Small intestine (tissue), 7 donors: Measurements from ENCODE around the gene TRPV2. TPM values are rescaled to one million over a fixed set of nuclear protein-coding genes. Genes with fewer than 3 reads are reported as not detected.
A peak's percentile ranks its signal among the peaks of the same experiment; 100 is the strongest.

ENCODE experiments used
- DNase-seq, 2 donors: peaks; one replicate each; pipeline versions ENCODE4 v3.0.0 to v3.0.0-alpha.2; 2013
- FAIRE-seq: peaks from 2 replicates; lab custom pipeline; 2012; peaks lifted over from hg19 to GRCh38; lab: Jason Lieb, UNC
- H3K27ac ChIP-seq, 3 donors: one replicate each; pipeline ENCODE4 v1.5.1; 2013; ENCODE audit warnings: low read length in 2 of 3, mild to moderate bottlenecking in 2 of 3, control low read depth in 1 of 3, inconsistent platforms in 1 of 3, low read depth in 1 of 3, moderate library complexity in 1 of 3
- H3K27me3 ChIP-seq, 3 donors: one replicate each; pipeline ENCODE4 v1.6.1; 2013; ENCODE audit warnings: low read length in 3 of 3, inconsistent platforms in 1 of 3; ENCODE audit not compliant: control insufficient read depth in 3 of 3, insufficient read depth in 3 of 3
- H3K36me3 ChIP-seq, 3 donors: one replicate each; pipeline ENCODE4 v1.6.1; 2013; ENCODE audit warnings: low read length in 3 of 3, inconsistent platforms in 1 of 3, low read depth in 1 of 3, mild to moderate bottlenecking in 1 of 3, moderate library complexity in 1 of 3; ENCODE audit not compliant: control insufficient read depth in 3 of 3, insufficient read depth in 2 of 3
- H3K4me1 ChIP-seq, 3 donors: one replicate each; pipeline ENCODE4 v1.6.1; 2013; ENCODE audit warnings: low read length in 2 of 3, inconsistent platforms in 1 of 3, low read depth in 1 of 3, mild to moderate bottlenecking in 1 of 3, moderate library complexity in 1 of 3; ENCODE audit not compliant: control insufficient read depth in 3 of 3, insufficient read depth in 2 of 3
- H3K4me3 ChIP-seq, 3 donors: one replicate each; pipeline ENCODE4 v1.5.1; 2013; ENCODE audit warnings: low read length in 3 of 3, control low read depth in 1 of 3, inconsistent platforms in 1 of 3, low read depth in 1 of 3, mild to moderate bottlenecking in 1 of 3, moderate library complexity in 1 of 3
- H3K9me3 ChIP-seq, 2 donors: one replicate each; pipeline ENCODE4 v1.6.1; 2013; ENCODE audit warnings: low read depth in 1 of 2, low read length in 1 of 2; ENCODE audit not compliant: control insufficient read depth in 2 of 2, insufficient read depth in 1 of 2
- WGBS, 3 donors: extraction: QIAGEN DNeasy Blood & Tissue Kit; methylation state at CpG; one replicate each; pipeline ENCODE4 v1.1.7; 2013; 5-methylcytosine and 5-hydroxymethylcytosine counted together
- polyA plus RNA-seq, 4 donors: library from polyadenylated mRNA; stranded (reverse) in 3 of 4; unstranded in 1 of 4; fragments of 200-250 nt in 3 of 4; fragments of 120-200 nt in 1 of 4; gene quantifications; one replicate each; pipeline versions ENCODE4 v1.2.1 to v1.2.3, GENCODE V29; 2013
- donor health status: healthy with polysubstance abuse.
- donor health status: control.
- donor health status: control.
- donor health status: Bipolar disorder and iron deficiency.
- donor health status: healthy.

Gene TRPV2
- polyA plus RNA-seq, 4 donors = 0.45 to 9.3 (median 3.3) TPM

GRCh38 chr17:16442594-16443510 lies 27.5 kb downstream of the TRPV2 start:
- Histone ChIP-seq H3K9me3 (no peaks in the 10 kb centered on the region), H3K4me1 (peaks cover 0 to 28% (median 1%) of the 10 kb centered on the region in 3 donors), H3K36me3 (peaks cover 11 to 70% (median 21%) of the 10 kb centered on the region in 3 donors), H3K27me3 (no peaks in the 10 kb centered on the region), H3K4me3 (no peak overlapping the region), H3K27ac (peak overlapping the region; percentile 7 to 53 (median 42))
- DNase-seq (no peak), FAIRE-seq (no peak)
- 56 to 67% (median 57%) methylated on average over 7 of the region's 7 CpGs for WGBS, 3 donors

- Histone ChIP-seq H3K4me1 (peaks cover 0 to 22% (median 1%) of the 10 kb centered on the region in 3 donors), H3K36me3 (peaks cover 11 to 78% (median 26%) of the 10 kb centered on the region in 3 donors), H3K27ac (peak overlapping the region in 2 of 3 donors; percentile 42 to 53), H3K4me3 (no peak overlapping the region), H3K27me3 (no peaks in the 10 kb centered on the region), H3K9me3 (no peaks in the 10 kb centered on the region)
- DNase-seq (no peak), FAIRE-seq (no peak)
- 64 to 73% (median 65%) methylated on average over 22 to 27 of the region's 27 CpGs for WGBS, 3 donors
Measured at GRCh38 chr17:16443511-16444257, 28.3 kb downstream of the TRPV2 start.

GRCh38 chr17:16444258-16444886 lies 29.0 kb downstream of the TRPV2 start:
- no peak overlapping the region for H3K4me3 ChIP-seq
- DNase-seq (no peak), FAIRE-seq (no peak)
- H3K9me3 ChIP-seq = no peaks in the 10 kb centered on the region
- H3K27me3 ChIP-seq = no peaks in the 10 kb centered on the region
- WGBS, 3 donors = 80 to 83% (median 80%) methylated on average over 6 of the region's 6 CpGs
- H3K4me1 ChIP-seq = peaks cover 0 to 22% (median 1%) of the 10 kb centered on the region in 3 donors
- peaks cover 11 to 85% (median 28%) of the 10 kb centered on the region in 3 donors for H3K36me3 ChIP-seq
- H3K27ac ChIP-seq = no peak overlapping the region

- peak overlapping the region in 2 of 3 donors; percentile 12 to 22 for H3K27ac ChIP-seq
- DNase-seq (no peak), FAIRE-seq (no peak)
- H3K36me3 ChIP-seq = peaks cover 8 to 93% (median 28%) of the 10 kb centered on the region in 3 donors
- H3K4me1 ChIP-seq = peaks cover 0 to 16% (median 0%) of the 10 kb centered on the region in 3 donors
- no peak overlapping the region for H3K4me3 ChIP-seq
- no peaks in the 10 kb centered on the region for H3K27me3 ChIP-seq
- 83 to 86% (median 86%) methylated on average over 12 of the region's 12 CpGs for WGBS, 3 donors
- no peaks in the 10 kb centered on the region for H3K9me3 ChIP-seq
Measured at GRCh38 chr17:16446338-16446983, 31.1 kb downstream of the TRPV2 start.

GRCh38 chr17:16447676-16448075 lies 32.3 kb downstream of the TRPV2 start:
- no peak overlapping the region for H3K27ac ChIP-seq
- no peaks in the 10 kb centered on the region for H3K9me3 ChIP-seq
- peaks cover 6 to 95% (median 19%) of the 10 kb centered on the region in 3 donors for H3K36me3 ChIP-seq
- H3K4me3 ChIP-seq = no peak overlapping the region
- 86 to 89% (median 86%) methylated on average over 8 of the region's 8 CpGs for WGBS, 3 donors
- DNase-seq (no peak), FAIRE-seq (no peak)
- H3K4me1 ChIP-seq = peaks cover 0 to 14% (median 0%) of the 10 kb centered on the region in 3 donors
- H3K27me3 ChIP-seq = no peaks in the 10 kb centered on the region

GRCh38 chr17:16448490-16448889 lies 33.1 kb downstream of the TRPV2 start:
- FAIRE-seq (no peak), DNase-seq (no peak)
- Histone ChIP-seq H3K4me1 (peaks cover 0 to 17% (median 0%) of the 10 kb centered on the region in 3 donors), H3K27ac (no peak overlapping the region), H3K9me3 (no peaks in the 10 kb centered on the region), H3K4me3 (no peak overlapping the region), H3K27me3 (no peaks in the 10 kb centered on the region), H3K36me3 (peaks cover 2 to 93% (median 16%) of the 10 kb centered on the region in 3 donors)
- 82 to 87% (median 87%) methylated on average over 6 of the region's 6 CpGs for WGBS, 3 donors

- Histone ChIP-seq H3K4me1 (peaks cover 0 to 21% (median 0%) of the 10 kb centered on the region in 3 donors), H3K4me3 (no peak overlapping the region), H3K27me3 (no peaks in the 10 kb centered on the region), H3K36me3 (peaks cover 2 to 93% (median 11%) of the 10 kb centered on the region in 3 donors), H3K9me3 (no peaks in the 10 kb centered on the region), H3K27ac (no peak overlapping the region)
- WGBS, 3 donors = 77 to 82% (median 81%) methylated on average over 11 of the region's 11 CpGs
- DNase-seq (no peak), FAIRE-seq (no peak)
Measured at GRCh38 chr17:16449121-16449570, 33.8 kb downstream of the TRPV2 start.
